Measurements from ENCODE around the gene TPX2.

Gene TPX2

GRCh38 chr20:31747640-31748039 is 8.6 kb downstream of the TPX2 start:
- no peak overlapping the region for H3K27ac ChIP-seq
- TF ChIP-seq ZFX (IDR thresholded peaks at IDR 0.05; ENCODE audit: borderline replicate concordance) (no peak), CTCF (IDR thresholded peaks at IDR 0.05) (no peak)

- H3K27ac ChIP-seq = no peak overlapping the region
- no peak for TF ChIP-seq ZFX (IDR thresholded peaks at IDR 0.05; ENCODE audit: borderline replicate concordance)
These were observed 10.1 kb downstream of the TPX2 start for GRCh38 chr20:31749223-31749622.

GRCh38 chr20:31751126-31751525 is 12.0 kb downstream of the TPX2 start:
- H3K27ac ChIP-seq = no peak overlapping the region
- TF ChIP-seq CTCF (IDR thresholded peaks at IDR 0.05) = no peak
- TF ChIP-seq ZFX (IDR thresholded peaks at IDR 0.05; ENCODE audit: borderline replicate concordance) = no peak

- TF ChIP-seq ZFX (IDR thresholded peaks at IDR 0.05; ENCODE audit: borderline replicate concordance) = no peak
- TF ChIP-seq CTCF (IDR thresholded peaks at IDR 0.05) = no peak
- H3K27ac ChIP-seq = no peak overlapping the region
These were observed 18.2 kb downstream of the TPX2 start for GRCh38 chr20:31757254-31757653.

- no peak overlapping the region for H3K27ac ChIP-seq
- TF ChIP-seq CTCF (IDR thresholded peaks at IDR 0.05) (no peak), ZFX (IDR thresholded peaks at IDR 0.05; ENCODE audit: borderline replicate concordance) (no peak)
These were observed 19.4 kb downstream of the TPX2 start for GRCh38 chr20:31758521-31758920.

- H3K27ac ChIP-seq = no peak overlapping the region; the same call in 1 of the 2 replicates
- TF ChIP-seq CTCF (IDR thresholded peaks at IDR 0.05) (no peak), ZFX (IDR thresholded peaks at IDR 0.05; ENCODE audit: borderline replicate concordance) (no peak)
These were observed 19.9 kb downstream of the TPX2 start for GRCh38 chr20:31758991-31759390.

GRCh38 chr20:31759836-31760518 is 20.9 kb downstream of the TPX2 start:
- no peak overlapping the region for H3K27ac ChIP-seq

More at GRCh38 chr20:31759836-31760518, 20.9 kb downstream of the TPX2 start:
- TF ChIP-seq CTCF (IDR thresholded peaks at IDR 0.05) (no peak), ZFX (IDR thresholded peaks at IDR 0.05; ENCODE audit: borderline replicate concordance) (no peak)
